CD14-positive monocyte (primary cell): ENCODE results near the gene TSSK3. TPM values are rescaled to one million over a fixed set of nuclear protein-coding genes. Genes with fewer than 3 reads are reported as not detected.

ENCODE experiments used
- DNase-seq, 3 donors: peaks; one replicate each; pipeline ENCODE4 v3.0.0-alpha.2; 2011 to 2022
- H2AFZ ChIP-seq: 2 replicates; pipeline ENCODE4 v1.6.0; 2012; ENCODE audit warnings: mild to moderate bottlenecking, low read depth, low read length, inconsistent platforms; ENCODE audit not compliant: insufficient read depth, poor library complexity, severe bottlenecking
- H3K27ac ChIP-seq, 2 donors: 1 replicate in 1 of 2; 2 replicates in 1 of 2; pipeline ENCODE4 v1.5.1; 2012 to 2013; ENCODE audit warnings: low read length in 2 of 2, control low read depth in 1 of 2, inconsistent platforms in 1 of 2, low read depth in 1 of 2, mild to moderate bottlenecking in 1 of 2
- H3K27me3 ChIP-seq, 2 donors: one replicate each; pipeline versions ENCODE4 v1.6.0 to v1.6.1; 2011 to 2013; ENCODE audit warnings: low read length in 2 of 2; ENCODE audit not compliant: control insufficient read depth in 2 of 2, insufficient read depth in 2 of 2
- H3K36me3 ChIP-seq, 2 donors: replicated peaks in 1 of 2; 1 replicate in 1 of 2; 2 replicates in 1 of 2; pipeline versions ENCODE4 v1.5.1 to v1.6.1; 2012 to 2013; ENCODE audit warnings: low read length in 2 of 2, control low read depth in 1 of 2, inconsistent platforms in 1 of 2, mild to moderate bottlenecking in 1 of 2; ENCODE audit not compliant: insufficient read depth in 2 of 2, control insufficient read depth in 1 of 2
- H3K4me1 ChIP-seq, 2 donors: 1 replicate in 1 of 2; 2 replicates in 1 of 2; pipeline versions ENCODE4 v1.5.1 to v1.6.1; 2012 to 2013; ENCODE audit warnings: low read length in 2 of 2, control low read depth in 1 of 2, inconsistent platforms in 1 of 2, mild to moderate bottlenecking in 1 of 2, moderate library complexity in 1 of 2; ENCODE audit not compliant: insufficient read depth in 2 of 2, control insufficient read depth in 1 of 2
- H3K4me2 ChIP-seq: replicated peaks from 2 replicates; pipeline ENCODE3; 2012; ENCODE audit warnings: low read length, moderate library complexity, mild to moderate bottlenecking; ENCODE audit not compliant: poor library complexity, severe bottlenecking; ENCODE audit errors: extremely low read depth
- H3K4me3 ChIP-seq, 3 experiments: fragments of 200-600 bp in 1 of 3; sonication (generic) in 1 of 3; replicated peaks in 1 of 3; 1 replicate in 2 of 3; 2 replicates in 1 of 3; pipeline ENCODE4 v1.5.1; 2011 to 2013; ENCODE audit warnings: low read length in 3 of 3, mild to moderate bottlenecking in 3 of 3, control low read depth in 2 of 3, low read depth in 2 of 3, inconsistent platforms in 1 of 3, moderate library complexity in 1 of 3
- H3K79me2 ChIP-seq: 2 replicates; pipeline ENCODE4 v1.6.0; 2012; ENCODE audit warnings: mild to moderate bottlenecking, control low read depth, inconsistent platforms, low read length, moderate library complexity; ENCODE audit not compliant: insufficient read depth
- H3K9ac ChIP-seq: 2 replicates; pipeline ENCODE4 v1.6.0; 2017; ENCODE audit warnings: low read length, mild to moderate bottlenecking; ENCODE audit not compliant: insufficient read depth, poor library complexity, severe bottlenecking
- H3K9me3 ChIP-seq, 2 donors: replicated peaks in 1 of 2; 1 replicate in 1 of 2; 2 replicates in 1 of 2; pipeline versions ENCODE4 v1.5.1 to v1.6.1; 2012 to 2013; ENCODE audit warnings: low read length in 2 of 2, control low read depth in 1 of 2; ENCODE audit not compliant: control insufficient read depth in 1 of 2, insufficient read depth in 1 of 2
- H4K20me1 ChIP-seq: 2 replicates; pipeline ENCODE4 v1.6.0; 2012; ENCODE audit warnings: mild to moderate bottlenecking, low read length, control low read depth, moderate library complexity; ENCODE audit not compliant: insufficient read depth
- H3K27ac Mint-ChIP-seq, 7 donors: one replicate each; pipeline ENCODE4 v1.8.0; 2020; ENCODE audit warnings: mild to moderate bottlenecking in 7 of 7, mixed read lengths in 7 of 7, moderate library complexity in 6 of 7, inconsistent platforms in 2 of 7
- H3K27me3 Mint-ChIP-seq, 3 donors: one replicate each; pipeline ENCODE4 v1.8.0; 2021 to 2022; ENCODE audit warnings: low read depth in 3 of 3, mild to moderate bottlenecking in 3 of 3, mixed read lengths in 3 of 3, moderate library complexity in 3 of 3, inconsistent platforms in 1 of 3
- H3K36me3 Mint-ChIP-seq, 2 donors: one replicate each; pipeline ENCODE4 v1.8.0; 2020; ENCODE audit warnings: mixed read lengths in 2 of 2, inconsistent platforms in 1 of 2, mild to moderate bottlenecking in 1 of 2
- H3K4me1 Mint-ChIP-seq: one replicate; pipeline ENCODE4 v1.8.0; 2020; ENCODE audit warnings: mild to moderate bottlenecking, mixed read lengths
- H3K4me3 Mint-ChIP-seq, 2 donors: one replicate each; pipeline ENCODE4 v1.8.0; 2020; ENCODE audit warnings: mild to moderate bottlenecking in 2 of 2, mixed read lengths in 2 of 2, moderate library complexity in 1 of 2
- H3K9me3 Mint-ChIP-seq, 7 donors: one replicate each; pipeline ENCODE4 v1.8.0; 2020 to 2022; ENCODE audit warnings: mixed read lengths in 7 of 7, mild to moderate bottlenecking in 6 of 7, moderate library complexity in 6 of 7, inconsistent platforms in 2 of 7
- CTCF ChIP-seq: fragments of 200-600 bp; IDR thresholded peaks from one replicate; pipeline ENCODE4 v1.8.0; 2022; ENCODE audit warnings: antibody characterized with exemption, mild to moderate bottlenecking
- WGBS: methylation state at CpG from one replicate; pipeline ENCODE4 v1.1.5; 2013; ENCODE audit warnings: missing lambda C conversion rate; ENCODE audit not compliant: insufficient coverage; 5-methylcytosine and 5-hydroxymethylcytosine counted together
- intact Hi-C, 2 donors: fragments of 100-400 bp; cut with micrococcal nuclease; formaldehyde crosslinking; loops; one replicate each; pipeline versions ENCODE4 v1.15.0 to v1.15.1; 2023
- polyA plus RNA-seq, 3 donors: library from polyadenylated mRNA; depleted of rRNA in 1 of 3; unstranded in 2 of 3; stranded (reverse) in 1 of 3; fragments of 300-500 nt in 2 of 3; fragments of >200 nt in 1 of 3; fragmentation: Illumina TruSeq in 2 of 3; gene quantifications; 1 replicate in 2 of 3; 2 replicates in 1 of 3; pipeline ENCODE4 v1.2.3, GENCODE V29; 2012 to 2021

The TSSK3 gene
- polyA plus RNA-seq, 3 donors = 0.35 to 1.1 (median 0.65) TPM

- intact Hi-C loops = loop anchor here in 1 of 2 donors (5.0 kb wide), 1 partner anchor 40 kb away; no protein-coding TSS in a partner anchor
- Histone ChIP-seq H3K9ac (no peak overlapping the region), H4K20me1 (peaks cover 55% of the 10 kb centered on the region), H3K4me1 (peaks cover 21 to 32% of the 10 kb centered on the region in 2 donors), H3K27ac (no peak overlapping the region), H2AFZ (no peak overlapping the region), H3K4me2 (no peak overlapping the region), H3K9me3 (no peaks in the 10 kb centered on the region), H3K79me2 (no peaks in the 10 kb centered on the region), H3K36me3 (peaks cover 60 to 68% of the 10 kb centered on the region in 2 donors), H3K27me3 (peaks cover 7 to 15% of the 10 kb centered on the region in 2 donors), H3K4me3 (no peak overlapping the region)
- DNase-seq = no peak
- H3K4me3 Mint-ChIP-seq = no peak overlapping the region
- peaks cover 69 to 72% of the 10 kb centered on the region in 2 donors for H3K36me3 Mint-ChIP-seq
- no peak overlapping the region for H3K27ac Mint-ChIP-seq
- peaks cover 0 to 6% (median 3%) of the 10 kb centered on the region in 7 donors for H3K9me3 Mint-ChIP-seq
- TF ChIP-seq CTCF = no peak
- WGBS = 100% methylated on average over 1 of the region's 3 CpGs
- peaks cover 15 to 22% (median 20%) of the 10 kb centered on the region in 3 donors for H3K27me3 Mint-ChIP-seq
- peaks cover 23% of the 10 kb centered on the region for H3K4me1 Mint-ChIP-seq
These were observed 29.9 kb upstream of the TSSK3 start for GRCh38 chr1:32332290-32333079.

GRCh38 chr1:32333251-32333963 is 28.9 kb upstream of the TSSK3 start:
- no peak for DNase-seq
- no peak overlapping the region for H3K27ac ChIP-seq
- H3K4me1 Mint-ChIP-seq = peaks cover 32% of the 10 kb centered on the region

More at GRCh38 chr1:32333251-32333963, 28.9 kb upstream of the TSSK3 start:
- Histone ChIP-seq H4K20me1 (peaks cover 55% of the 10 kb centered on the region), H3K36me3 (peaks cover 50 to 59% of the 10 kb centered on the region in 2 donors), H3K9ac (no peak overlapping the region), H3K9me3 (no peaks in the 10 kb centered on the region), H2AFZ (no peak overlapping the region), H3K4me3 (no peak overlapping the region), H3K4me1 (peaks cover 30 to 42% of the 10 kb centered on the region in 2 donors), H3K79me2 (no peaks in the 10 kb centered on the region), H3K4me2 (no peak overlapping the region), H3K27me3 (peaks cover 7 to 15% of the 10 kb centered on the region in 2 donors)
- 86% methylated on average over 1 of the region's 3 CpGs for WGBS
- peaks cover 0 to 6% (median 3%) of the 10 kb centered on the region in 7 donors for H3K9me3 Mint-ChIP-seq
- no peak overlapping the region for H3K27ac Mint-ChIP-seq
- intact Hi-C loops = loop anchor here in 1 of 2 donors (5.0 kb wide), 1 partner anchor 39 kb away; no protein-coding TSS in a partner anchor
- peaks cover 15 to 22% (median 20%) of the 10 kb centered on the region in 3 donors for H3K27me3 Mint-ChIP-seq
- no peak overlapping the region for H3K4me3 Mint-ChIP-seq
- TF ChIP-seq CTCF = no peak
- H3K36me3 Mint-ChIP-seq = peaks cover 60 to 66% of the 10 kb centered on the region in 2 donors
